Prostate gland (tissue), 2 donors: ENCODE data around the gene DPH1.

Experiments
- POLR2A ChIP-seq: fragments of 450-650 bp; IDR thresholded peaks from one replicate; pipeline ENCODE4 v1.6.1; 2016; ENCODE audit warnings: antibody characterized with exemption, mild to moderate bottlenecking
- TF ChIP-seq, protein P1 (sequence below), 4 experiments: fragments of 200-600 bp in 2 of 4; fragments of 450-650 bp in 2 of 4; sonication (generic) in 2 of 4; IDR thresholded peaks; 1 replicate in 3 of 4; 2 replicates in 1 of 4; pipeline ENCODE4 v1.5.1; 2016 to 2019; ENCODE audit warnings: antibody characterized with exemption in 4 of 4, mild to moderate bottlenecking in 2 of 4, moderate library complexity in 2 of 4

DNA sequence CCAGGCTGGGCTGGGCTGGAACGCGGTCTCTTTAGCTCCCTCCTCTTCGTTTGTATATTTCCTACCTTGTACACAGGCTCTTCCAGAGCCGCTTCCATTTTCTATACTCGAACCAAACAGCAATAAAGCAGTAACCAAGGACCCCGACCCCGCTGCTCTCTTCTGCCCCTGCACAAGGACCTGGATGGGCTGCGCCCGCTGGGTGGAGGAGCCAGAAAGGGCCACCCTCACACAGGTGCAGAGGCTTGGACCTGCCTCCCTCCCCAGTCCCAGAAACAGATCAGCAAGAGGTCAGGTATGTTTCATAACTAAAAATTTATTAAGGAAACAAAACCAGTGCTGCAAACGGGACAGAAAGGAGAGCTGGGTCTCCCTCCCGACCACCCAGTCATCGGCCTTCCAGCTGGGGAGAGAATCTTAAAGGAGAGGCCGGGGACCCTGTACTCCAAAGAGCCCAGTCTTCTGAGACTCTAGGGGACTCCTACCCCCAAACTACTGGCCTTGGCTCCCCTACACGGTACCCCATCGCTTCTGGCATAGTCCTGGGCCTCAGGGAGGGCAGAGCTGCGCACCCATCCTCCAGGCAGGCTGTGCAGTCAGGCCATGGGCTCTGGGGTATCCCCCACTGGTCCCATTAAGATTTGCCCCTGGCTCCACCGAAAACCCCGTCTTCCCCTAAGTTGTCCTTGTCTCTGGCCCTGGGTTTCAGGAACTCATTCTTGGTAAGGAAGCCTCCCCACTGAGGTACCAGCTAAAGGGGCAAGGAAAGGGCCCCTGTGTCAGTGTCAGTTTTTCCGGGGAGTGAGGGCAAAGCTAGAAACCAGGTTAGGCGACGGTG lies 29.8 kb downstream of the DPH1 start:
- TF ChIP-seq, protein P1, sequence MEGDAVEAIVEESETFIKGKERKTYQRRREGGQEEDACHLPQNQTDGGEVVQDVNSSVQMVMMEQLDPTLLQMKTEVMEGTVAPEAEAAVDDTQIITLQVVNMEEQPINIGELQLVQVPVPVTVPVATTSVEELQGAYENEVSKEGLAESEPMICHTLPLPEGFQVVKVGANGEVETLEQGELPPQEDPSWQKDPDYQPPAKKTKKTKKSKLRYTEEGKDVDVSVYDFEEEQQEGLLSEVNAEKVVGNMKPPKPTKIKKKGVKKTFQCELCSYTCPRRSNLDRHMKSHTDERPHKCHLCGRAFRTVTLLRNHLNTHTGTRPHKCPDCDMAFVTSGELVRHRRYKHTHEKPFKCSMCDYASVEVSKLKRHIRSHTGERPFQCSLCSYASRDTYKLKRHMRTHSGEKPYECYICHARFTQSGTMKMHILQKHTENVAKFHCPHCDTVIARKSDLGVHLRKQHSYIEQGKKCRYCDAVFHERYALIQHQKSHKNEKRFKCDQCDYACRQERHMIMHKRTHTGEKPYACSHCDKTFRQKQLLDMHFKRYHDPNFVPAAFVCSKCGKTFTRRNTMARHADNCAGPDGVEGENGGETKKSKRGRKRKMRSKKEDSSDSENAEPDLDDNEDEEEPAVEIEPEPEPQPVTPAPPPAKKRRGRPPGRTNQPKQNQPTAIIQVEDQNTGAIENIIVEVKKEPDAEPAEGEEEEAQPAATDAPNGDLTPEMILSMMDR (IDR thresholded peaks at IDR 0.05): no peak
- TF ChIP-seq POLR2A: no peak
